Esophagus (tissue), 2 donors: ENCODE results near the gene CETP. TPM values are rescaled to one million over a fixed set of nuclear protein-coding genes. Genes with fewer than 3 reads are reported as not detected.
"Not testable (repeated sequence)": the region's sequence is repeated elsewhere in the genome, so short reads cannot be mapped to it uniquely, and the experiment has no call there.

Experiments
- H3K27ac ChIP-seq, 2 donors: one replicate each; pipeline ENCODE4 v1.5.1; 2013; ENCODE audit warnings: low read depth in 2 of 2, mild to moderate bottlenecking in 2 of 2, inconsistent platforms in 1 of 2, low read length in 1 of 2, moderate library complexity in 1 of 2
- H3K27me3 ChIP-seq, 2 donors: one replicate each; pipeline ENCODE4 v1.6.1; 2013; ENCODE audit warnings: low read length in 2 of 2, control low read depth in 1 of 2, mild to moderate bottlenecking in 1 of 2; ENCODE audit not compliant: insufficient read depth in 2 of 2, control insufficient read depth in 1 of 2
- H3K36me3 ChIP-seq, 2 donors: one replicate each; pipeline ENCODE4 v1.6.1; 2013; ENCODE audit warnings: low read length in 1 of 2; ENCODE audit not compliant: control insufficient read depth in 2 of 2, insufficient read depth in 2 of 2
- H3K4me1 ChIP-seq, 2 donors: one replicate each; pipeline ENCODE4 v1.6.1; 2013; ENCODE audit warnings: low read length in 1 of 2; ENCODE audit not compliant: control insufficient read depth in 2 of 2, insufficient read depth in 2 of 2
- H3K4me3 ChIP-seq, 2 donors: one replicate each; pipeline ENCODE4 v1.5.1; 2013; ENCODE audit warnings: low read length in 2 of 2, mild to moderate bottlenecking in 2 of 2, low read depth in 1 of 2, moderate library complexity in 1 of 2
- H3K9me3 ChIP-seq, 2 donors: one replicate each; pipeline ENCODE4 v1.6.1; 2013; ENCODE audit warnings: mild to moderate bottlenecking in 2 of 2, low read depth in 1 of 2, low read length in 1 of 2, moderate library complexity in 1 of 2; ENCODE audit not compliant: control insufficient read depth in 2 of 2, insufficient read depth in 1 of 2
- WGBS, 2 donors: extraction: QIAGEN DNeasy Blood & Tissue Kit; methylation state at CpG; one replicate each; pipeline ENCODE4 v1.1.7; 2013; 5-methylcytosine and 5-hydroxymethylcytosine counted together
- polyA plus RNA-seq, 2 donors: library from polyadenylated mRNA; stranded (reverse); fragments of 200-250 nt; gene quantifications; one replicate each; pipeline ENCODE4 v1.2.3, GENCODE V29; 2013
- donor health status: healthy with polysubstance abuse.
- donor health status: Bipolar disorder and iron deficiency.

Gene CETP
- polyA plus RNA-seq, 2 donors = 0.06 TPM; not detected in 1

GRCh38 chr16:56969769-56970168, 8.0 kb downstream of the CETP start:
- no peak overlapping the region for H3K4me3 ChIP-seq
- no peaks in the 10 kb centered on the region for H3K9me3 ChIP-seq
- H3K4me1 ChIP-seq = no peaks in the 10 kb centered on the region
- no peaks in the 10 kb centered on the region for H3K27me3 ChIP-seq
- 91 to 93% methylated on average over 7 of the region's 7 CpGs for WGBS, 2 donors
- H3K36me3 ChIP-seq = no peaks in the 10 kb centered on the region
- H3K27ac ChIP-seq = no peak overlapping the region

GRCh38 chr16:56970934-56971767, 9.4 kb downstream of the CETP start:
- no peaks in the 10 kb centered on the region for H3K27me3 ChIP-seq
- H3K4me3 ChIP-seq = no peak overlapping the region
- H3K27ac ChIP-seq = no peak overlapping the region
- H3K36me3 ChIP-seq = no peaks in the 10 kb centered on the region
- WGBS, 2 donors = 55 to 66% methylated on average over 8 of the region's 8 CpGs
- H3K9me3 ChIP-seq = no peaks in the 10 kb centered on the region
- no peaks in the 10 kb centered on the region for H3K4me1 ChIP-seq

- no peak overlapping the region for H3K4me3 ChIP-seq
- WGBS, 2 donors = 92 to 100% methylated on average over 3 of the region's 3 CpGs
- no peaks in the 10 kb centered on the region for H3K9me3 ChIP-seq
- no peaks in the 10 kb centered on the region for H3K27me3 ChIP-seq
- H3K36me3 ChIP-seq = no peaks in the 10 kb centered on the region
- no peak overlapping the region for H3K27ac ChIP-seq
- no peaks in the 10 kb centered on the region for H3K4me1 ChIP-seq
Measured at GRCh38 chr16:56971768-56972043, 10.0 kb downstream of the CETP start.

GRCh38 chr16:56972403-56973293, 10.9 kb downstream of the CETP start:
- Histone ChIP-seq H3K4me1 (no peaks in the 10 kb centered on the region), H3K4me3 (no peak overlapping the region), H3K9me3 (no peaks in the 10 kb centered on the region), H3K36me3 (no peaks in the 10 kb centered on the region), H3K27ac (no peak overlapping the region), H3K27me3 (no peaks in the 10 kb centered on the region)
- 68 to 72% methylated on average over 18 of the region's 18 CpGs for WGBS, 2 donors

- no peaks in the 10 kb centered on the region for H3K4me1 ChIP-seq
- no peak overlapping the region for H3K4me3 ChIP-seq
- no peak overlapping the region for H3K27ac ChIP-seq
- WGBS, 2 donors = 83 to 88% methylated on average over 9 of the region's 9 CpGs
- no peaks in the 10 kb centered on the region for H3K9me3 ChIP-seq
- no peaks in the 10 kb centered on the region for H3K27me3 ChIP-seq
- H3K36me3 ChIP-seq = no peaks in the 10 kb centered on the region
Measured at GRCh38 chr16:56973294-56973689, 11.5 kb downstream of the CETP start.

GRCh38 chr16:56973899-56974298, 12.1 kb downstream of the CETP start:
- not testable (repeated sequence) for H3K4me1 ChIP-seq, H3K27me3 ChIP-seq, H3K9me3 ChIP-seq, H3K4me3 ChIP-seq, H3K27ac ChIP-seq, H3K36me3 ChIP-seq
- 80 to 92% methylated on average over 7 of the region's 7 CpGs for WGBS, 2 donors

- Histone ChIP-seq H3K9me3 (no peaks in the 10 kb centered on the region), H3K4me3 (no peak overlapping the region), H3K4me1 (no peaks in the 10 kb centered on the region), H3K27ac (no peak overlapping the region), H3K27me3 (no peaks in the 10 kb centered on the region), H3K36me3 (no peaks in the 10 kb centered on the region)
- WGBS, 2 donors = 77 to 84% methylated on average over 9 of the region's 9 CpGs
Measured at GRCh38 chr16:56974549-56975300, 13.0 kb downstream of the CETP start.

GRCh38 chr16:56975714-56976113, 14.0 kb downstream of the CETP start:
- H3K4me1 ChIP-seq = no peaks in the 10 kb centered on the region
- no peaks in the 10 kb centered on the region for H3K9me3 ChIP-seq
- H3K4me3 ChIP-seq = no peak overlapping the region
- no peaks in the 10 kb centered on the region for H3K36me3 ChIP-seq
- no peaks in the 10 kb centered on the region for H3K27me3 ChIP-seq
- H3K27ac ChIP-seq = no peak overlapping the region
- WGBS, 2 donors = 88 to 93% methylated on average over 10 of the region's 10 CpGs

- no peaks in the 10 kb centered on the region for H3K36me3 ChIP-seq
- no peak overlapping the region for H3K27ac ChIP-seq
- 81 to 93% methylated on average over 6 of the region's 6 CpGs for WGBS, 2 donors
- H3K4me1 ChIP-seq = no peaks in the 10 kb centered on the region
- no peak overlapping the region for H3K4me3 ChIP-seq
- no peaks in the 10 kb centered on the region for H3K9me3 ChIP-seq
- H3K27me3 ChIP-seq = no peaks in the 10 kb centered on the region
Measured at GRCh38 chr16:56977216-56977615, 15.5 kb downstream of the CETP start.
